Peyer's patch (tissue), 4 donors: ENCODE results near the gene ARL6IP4.

Source experiments
- CTCF ChIP-seq, 6 experiments: fragments of 450-650 bp in 4 of 6; fragments of 200-600 bp in 2 of 6; sonication (generic) in 1 of 6; IDR thresholded peaks; one replicate each; pipeline ENCODE4 v1.5.1; 2017 to 2019; ENCODE audit warnings: antibody characterized with exemption in 6 of 6, mild to moderate bottlenecking in 3 of 6, moderate library complexity in 1 of 6
- POLR2A ChIP-seq, 2 donors: fragments of 450-650 bp; IDR thresholded peaks; one replicate each; pipeline ENCODE4 v1.5.1; 2017; ENCODE audit warnings: antibody characterized with exemption in 2 of 2, mild to moderate bottlenecking in 2 of 2, moderate library complexity in 2 of 2

- TF ChIP-seq CTCF (IDR thresholded peaks at IDR 0.05) (no peak), POLR2A (IDR thresholded peaks at IDR 0.05) (no peak)
Measured at GRCh38 chr12:122955156-122955555, 25.3 kb upstream of the ARL6IP4 start.
